Esophagus squamous epithelium (tissue), 4 donors: Measurements from ENCODE around the gene NGDN.

Source experiments
- POLR2A ChIP-seq, 4 donors: fragments of 450-650 bp; IDR thresholded peaks; one replicate each; pipeline ENCODE4 v1.6.1; 2017; ENCODE audit warnings: antibody characterized with exemption in 4 of 4, mild to moderate bottlenecking in 4 of 4, moderate library complexity in 3 of 4
- TF ChIP-seq, protein P1 (sequence below), 6 experiments: fragments of 450-650 bp in 4 of 6; fragments of 200-600 bp in 2 of 6; sonication (generic) in 2 of 6; IDR thresholded peaks; one replicate each; pipeline ENCODE4 v1.5.1; 2016 to 2019; ENCODE audit warnings: antibody characterized with exemption in 6 of 6, mild to moderate bottlenecking in 4 of 6, moderate library complexity in 4 of 6

DNA sequence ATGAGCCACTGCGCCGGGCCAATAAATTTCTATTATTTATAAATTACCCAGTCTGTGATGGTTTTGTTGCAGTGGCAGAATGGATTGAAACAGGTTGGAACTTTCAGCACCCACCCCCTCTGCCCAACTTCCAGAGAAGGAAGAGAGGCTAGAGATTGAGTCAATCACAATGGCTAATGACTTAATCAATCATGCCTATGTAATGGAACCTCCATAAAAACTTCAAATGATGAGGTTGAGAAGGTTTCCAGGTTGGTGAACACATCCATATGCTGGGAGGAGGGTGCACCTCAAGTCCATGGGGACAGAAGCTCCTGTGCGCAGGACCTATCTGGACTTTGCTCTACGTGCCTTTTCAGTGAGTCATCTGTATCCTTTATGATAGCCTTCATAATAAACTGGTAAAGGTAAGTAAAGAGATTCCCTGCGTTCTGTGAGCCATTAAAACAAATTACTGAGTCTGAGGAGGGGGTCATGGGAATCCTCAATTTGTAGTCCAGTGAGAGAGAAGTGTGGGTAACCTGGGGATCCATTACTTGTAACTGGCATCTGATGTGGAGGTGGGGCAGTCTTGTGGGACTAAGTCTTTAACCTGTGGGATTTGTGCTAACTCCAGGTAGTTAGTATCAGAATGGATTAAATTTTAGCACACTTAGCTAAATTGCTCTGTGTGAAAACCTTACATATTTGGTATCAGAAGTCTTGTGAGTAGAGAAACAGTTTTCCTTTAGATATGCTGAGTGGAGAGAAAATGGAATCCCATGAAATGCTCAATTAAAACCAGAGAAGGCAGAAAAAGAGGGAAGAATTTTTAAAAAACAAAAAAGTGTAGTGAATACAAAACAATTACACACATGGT, 11.7 kb upstream of the NGDN start:
- TF ChIP-seq, protein P1, sequence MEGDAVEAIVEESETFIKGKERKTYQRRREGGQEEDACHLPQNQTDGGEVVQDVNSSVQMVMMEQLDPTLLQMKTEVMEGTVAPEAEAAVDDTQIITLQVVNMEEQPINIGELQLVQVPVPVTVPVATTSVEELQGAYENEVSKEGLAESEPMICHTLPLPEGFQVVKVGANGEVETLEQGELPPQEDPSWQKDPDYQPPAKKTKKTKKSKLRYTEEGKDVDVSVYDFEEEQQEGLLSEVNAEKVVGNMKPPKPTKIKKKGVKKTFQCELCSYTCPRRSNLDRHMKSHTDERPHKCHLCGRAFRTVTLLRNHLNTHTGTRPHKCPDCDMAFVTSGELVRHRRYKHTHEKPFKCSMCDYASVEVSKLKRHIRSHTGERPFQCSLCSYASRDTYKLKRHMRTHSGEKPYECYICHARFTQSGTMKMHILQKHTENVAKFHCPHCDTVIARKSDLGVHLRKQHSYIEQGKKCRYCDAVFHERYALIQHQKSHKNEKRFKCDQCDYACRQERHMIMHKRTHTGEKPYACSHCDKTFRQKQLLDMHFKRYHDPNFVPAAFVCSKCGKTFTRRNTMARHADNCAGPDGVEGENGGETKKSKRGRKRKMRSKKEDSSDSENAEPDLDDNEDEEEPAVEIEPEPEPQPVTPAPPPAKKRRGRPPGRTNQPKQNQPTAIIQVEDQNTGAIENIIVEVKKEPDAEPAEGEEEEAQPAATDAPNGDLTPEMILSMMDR (IDR thresholded peaks at IDR 0.05), result no peak
- no peak for TF ChIP-seq POLR2A (IDR thresholded peaks at IDR 0.05)
